H1 (cell line): Measurements from ENCODE around the gene PRRT1B. TPM values are rescaled to one million over a fixed set of nuclear protein-coding genes. Genes with fewer than 3 reads are reported as not detected.

Source experiments
- CTCF ChIA-PET: fragments of 300-600 bp; sonication (Branson Sonifier 250); formaldehyde crosslinking; loops from one replicate; lab custom pipeline; 2021; ENCODE audit not compliant: partially characterized antibody; lab: Charles Lee
- POLR2A ChIA-PET: fragments of 300-600 bp; sonication (Branson Sonifier 250); formaldehyde crosslinking; loops from one replicate; lab custom pipeline; 2021; ENCODE audit warnings: inconsistent platforms; ENCODE audit not compliant: partially characterized antibody; lab: Charles Lee
- DNase-seq, 2 experiments: peaks; one replicate each; pipeline versions ENCODE4 v3.0.0 to v3.0.0-alpha.2; 2010 to 2022; ENCODE audit warnings: low spot score in 2 of 2, low read depth in 1 of 2, mixed read lengths in 1 of 2
- FAIRE-seq: peaks from 2 replicates; lab custom pipeline; 2011; peaks lifted over from hg19 to GRCh38; lab: Jason Lieb, UNC
- H2AFZ ChIP-seq: 2 replicates; pipeline ENCODE4 v1.8.1; 2012; ENCODE audit warnings: low read length, inconsistent platforms
- H2AK5ac ChIP-seq: 2 replicates; pipeline ENCODE4 v1.6.1; 2013; ENCODE audit warnings: low read depth, low read length
- H2BK120ac ChIP-seq: replicated peaks from 2 replicates; pipeline ENCODE3; 2013; ENCODE audit warnings: low read depth, low read length, inconsistent platforms
- H2BK12ac ChIP-seq: 2 replicates; pipeline ENCODE4 v1.6.1; 2013; ENCODE audit warnings: low read depth, low read length
- H2BK15ac ChIP-seq: 2 replicates; pipeline ENCODE4 v1.6.1; 2013; ENCODE audit warnings: low read length
- H2BK20ac ChIP-seq: 2 replicates; pipeline ENCODE4 v1.6.1; 2013; ENCODE audit warnings: low read length
- H2BK5ac ChIP-seq: 2 replicates; pipeline ENCODE4 v1.6.1; 2013; ENCODE audit warnings: low read depth, low read length
- H3K14ac ChIP-seq: 2 replicates; pipeline ENCODE4 v1.6.1; 2013; ENCODE audit warnings: inconsistent platforms; ENCODE audit not compliant: insufficient read length
- H3K18ac ChIP-seq: 2 replicates; pipeline ENCODE4 v1.6.1; 2013; ENCODE audit warnings: low read length; ENCODE audit errors: extremely low read depth
- H3K23ac ChIP-seq: 2 replicates; pipeline ENCODE4 v1.6.1; 2013; ENCODE audit warnings: inconsistent platforms; ENCODE audit not compliant: insufficient read length
- H3K23me2 ChIP-seq: 2 replicates; pipeline ENCODE4 v1.6.1; 2013; ENCODE audit warnings: low read depth, low read length
- H3K27ac ChIP-seq: 2 replicates; pipeline ENCODE4 v1.6.1; 2011; ENCODE audit warnings: low read depth, low read length, inconsistent platforms
- H3K27me3 ChIP-seq, 4 experiments: replicated peaks in 1 of 4; 1 replicate in 1 of 4; 2 replicates in 3 of 4; pipeline versions ENCODE4 v1.6.1 to v1.8.1; 2011 to 2013; ENCODE audit warnings: low read length in 3 of 4, mild to moderate bottlenecking in 3 of 4, inconsistent platforms in 2 of 4, mixed read lengths in 2 of 4, moderate library complexity in 1 of 4; ENCODE audit not compliant: control insufficient read depth in 3 of 4, insufficient read depth in 3 of 4; ENCODE audit errors: extremely low read depth in 1 of 4
- H3K36me3 ChIP-seq, 4 experiments: 2 replicates each; pipeline versions ENCODE4 v1.6.1 to v1.8.1; 2011 to 2013; ENCODE audit warnings: mild to moderate bottlenecking in 4 of 4, low read length in 3 of 4, moderate library complexity in 2 of 4, control low read depth in 1 of 4, inconsistent platforms in 1 of 4; ENCODE audit not compliant: insufficient read depth in 4 of 4, control insufficient read depth in 2 of 4
- H3K4ac ChIP-seq: replicated peaks from 2 replicates; pipeline ENCODE3; 2013; ENCODE audit warnings: low read length, low read depth, mixed read lengths, inconsistent platforms; ENCODE audit not compliant: insufficient read length
- H3K4me1 ChIP-seq, 4 experiments: replicated peaks in 1 of 4; 1 replicate in 1 of 4; 2 replicates in 3 of 4; pipeline versions ENCODE4 v1.6.1 to v1.8.1; 2011 to 2013; ENCODE audit warnings: low read length in 3 of 4, inconsistent platforms in 2 of 4, mixed read lengths in 1 of 4; ENCODE audit not compliant: insufficient read depth in 4 of 4, control insufficient read depth in 3 of 4
- H3K4me2 ChIP-seq, 2 experiments: 2 replicates each; pipeline versions ENCODE4 v1.6.1 to v1.8.1; 2011 to 2013; ENCODE audit warnings: low read depth in 2 of 2, low read length in 2 of 2, control low read depth in 1 of 2, inconsistent platforms in 1 of 2, mild to moderate bottlenecking in 1 of 2; ENCODE audit not compliant: insufficient read depth in 1 of 2
- H3K4me3 ChIP-seq, 4 experiments: fragments of 200-600, 300-600 bp in 1 of 4; sonication (generic), shearing (Covaris generic), sonication (Bioruptor Twin) in 1 of 4; 2 replicates each; pipeline versions ENCODE4 v1.5.1 to v1.8.1; 2011 to 2016; ENCODE audit warnings: low read length in 4 of 4, low read depth in 3 of 4, control low read depth in 2 of 4, inconsistent platforms in 2 of 4, mild to moderate bottlenecking in 2 of 4, mixed read lengths in 1 of 4, moderate library complexity in 1 of 4; ENCODE audit not compliant: insufficient read depth in 2 of 4; ENCODE audit errors: extremely low read depth in 1 of 4
- H3K56ac ChIP-seq: replicated peaks from 2 replicates; pipeline ENCODE3; 2013; ENCODE audit warnings: low read depth, mild to moderate bottlenecking, mixed read lengths, low read length, inconsistent platforms; ENCODE audit not compliant: insufficient read length
- H3K79me1 ChIP-seq: 2 replicates; pipeline ENCODE4 v1.6.1; 2013; ENCODE audit warnings: low read depth, low read length, control low read depth
- H3K79me2 ChIP-seq, 2 experiments: 2 replicates each; pipeline versions ENCODE4 v1.6.1 to v1.8.1; 2012 to 2013; ENCODE audit warnings: low read length in 2 of 2, mild to moderate bottlenecking in 2 of 2, inconsistent platforms in 1 of 2; ENCODE audit not compliant: insufficient read depth in 2 of 2, control insufficient read depth in 1 of 2
- H3K9ac ChIP-seq, 4 experiments: replicated peaks in 1 of 4; 1 replicate in 1 of 4; 2 replicates in 3 of 4; pipeline versions ENCODE4 v1.6.1 to v1.8.1; 2011 to 2013; ENCODE audit warnings: low read depth in 3 of 4, low read length in 3 of 4, control low read depth in 2 of 4, mild to moderate bottlenecking in 2 of 4, moderate library complexity in 2 of 4, inconsistent platforms in 1 of 4; ENCODE audit errors: extremely low read depth in 1 of 4
- H3K9me3 ChIP-seq, 2 experiments: 2 replicates each; pipeline versions ENCODE4 v1.6.1 to v1.8.1; 2012 to 2013; ENCODE audit warnings: mild to moderate bottlenecking in 2 of 2, moderate library complexity in 2 of 2, control low read depth in 1 of 2, inconsistent platforms in 1 of 2, low read depth in 1 of 2, low read length in 1 of 2, mixed read lengths in 1 of 2; ENCODE audit not compliant: insufficient read depth in 2 of 2
- H4K20me1 ChIP-seq, 2 experiments: replicated peaks in 1 of 2; 2 replicates each; pipeline versions ENCODE3 to v1.8.1; 2011 to 2013; ENCODE audit warnings: inconsistent platforms in 2 of 2, low read length in 2 of 2, mild to moderate bottlenecking in 1 of 2; ENCODE audit not compliant: insufficient read depth in 2 of 2, control insufficient read depth in 1 of 2
- H4K5ac ChIP-seq: 2 replicates; pipeline ENCODE4 v1.6.1; 2013; ENCODE audit warnings: low read length, low read depth, mixed read lengths, inconsistent platforms; ENCODE audit not compliant: insufficient read length
- H4K8ac ChIP-seq: 2 replicates; pipeline ENCODE4 v1.8.0; 2013; ENCODE audit warnings: mild to moderate bottlenecking, moderate library complexity, low read length, inconsistent platforms; ENCODE audit not compliant: insufficient read depth; ENCODE audit errors: extremely low read depth
- H4K91ac ChIP-seq: replicated peaks from 2 replicates; pipeline ENCODE3; 2013; ENCODE audit warnings: low read length, mixed read lengths, inconsistent platforms; ENCODE audit not compliant: insufficient read length
- WGBS, 2 experiments: shearing (Covaris generic) in 1 of 2; methylation state at CpG; one replicate each; pipeline versions ENCODE4 v1.1.6 to v1.1.7; 2013 to 2015; ENCODE audit warnings: low lambda C conversion rate in 2 of 2, mixed read lengths in 2 of 2, inconsistent platforms in 1 of 2, low coverage in 1 of 2, missing lambda C conversion rate in 1 of 2; ENCODE audit not compliant: insufficient replicate concordance in 2 of 2, insufficient coverage in 1 of 2, insufficient read length in 1 of 2; ENCODE audit errors: extremely low coverage in 1 of 2, missing lambda C conversion rate in 1 of 2; 5-methylcytosine and 5-hydroxymethylcytosine counted together
- polyA plus RNA-seq, 7 experiments: library from polyadenylated mRNA; depleted of rRNA in 3 of 7; stranded (reverse) in 5 of 7; unstranded in 2 of 7; fragments of >200 nt in 5 of 7; fragments of 200-250 nt in 2 of 7; gene quantifications; 1 replicate in 5 of 7; 2 replicates in 1 of 7; 4 replicates in 1 of 7; pipeline versions ENCODE4 v1.2.1 to v1.2.3, GENCODE V29; 2011 to 2013; ENCODE audit warnings: missing spikeins in 2 of 7, mixed read lengths in 2 of 7
- total RNA-seq: library from RNA; stranded (reverse); fragmentation: NEBNext Ultra II Directional; extraction: Animal tissue kit (Norgen Biotek cat#: 25700); gene quantifications from 2 replicates; pipeline ENCODE4 v1.2.1, GENCODE V29; 2021
- TF ChIP-seq, protein P1 (sequence below): IDR thresholded peaks from 2 replicates; pipeline ENCODE4 v1.6.1; 2012; ENCODE audit warnings: low read length, inconsistent platforms

Gene PRRT1B
- total and polyA plus RNA-seq, 2 of the 8 experiments (the other 6 are each of a cell fraction or from before 2014, with no cell fraction given), result 0.30 to 1.2 TPM

DNA sequence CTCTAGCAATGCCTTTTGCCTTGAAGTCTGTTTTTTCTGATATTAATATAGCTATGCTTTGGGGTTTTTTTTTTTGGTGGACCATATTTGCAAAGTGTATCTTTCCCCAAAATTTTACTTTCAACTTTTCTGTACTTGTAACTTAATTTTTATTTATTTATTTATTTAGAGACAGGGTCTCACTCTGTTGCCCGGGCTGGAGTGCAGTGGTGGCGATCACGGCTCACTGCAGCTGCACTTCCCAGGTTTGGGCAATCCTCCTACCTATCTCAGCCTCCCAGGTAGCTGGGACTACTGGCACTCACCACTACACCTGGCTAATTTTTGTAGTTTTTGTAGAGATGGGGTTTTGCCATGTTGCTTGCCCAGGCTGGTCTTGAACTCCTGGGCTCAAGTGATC, 20.8 kb downstream of the PRRT1B start:
- Histone ChIP-seq H3K56ac (no peak overlapping the region), H4K91ac (no peak overlapping the region), H3K4me2 (no peak overlapping the region), H4K5ac (no peak overlapping the region), H3K9ac (no peak overlapping the region), H3K79me2 (no peaks in the 10 kb centered on the region), H2BK12ac (no peak overlapping the region), H3K9me3 (peaks cover 4 to 7% of the 10 kb centered on the region in 2 experiments; a peak in 2 of 4 replicates), H3K23ac (no peak overlapping the region), H3K36me3 (no peaks in the 10 kb centered on the region), H3K4me3 (no peak overlapping the region), H3K4me1 (no peaks in the 10 kb centered on the region), H2AFZ (no peak overlapping the region), H3K4ac (no peak overlapping the region), H3K14ac (no peak overlapping the region), H2BK120ac (no peak overlapping the region), H3K27me3 (no peaks in the 10 kb centered on the region), H2BK5ac (no peak overlapping the region), H2BK20ac (no peak overlapping the region), H2BK15ac (no peak overlapping the region), H4K20me1 (no peaks in the 10 kb centered on the region), H2AK5ac (no peak overlapping the region), H3K23me2 (no peaks in the 10 kb centered on the region), H3K18ac (no peak overlapping the region), H4K8ac (no peak overlapping the region), H3K27ac (no peak overlapping the region), H3K79me1 (no peaks in the 10 kb centered on the region)
- ChIA-PET POLR2A (no interaction called here), CTCF (interaction anchor here (0.6 to 1.0 kb wide), 2 partner anchors 13 to 34 kb away, joined by 3 to 4 read pairs; no protein-coding TSS in a partner anchor)
- 97% methylated on average over 3 of the region's 3 CpGs; no CpG with 5 or more reads in 1 of the 2 experiments for WGBS, 2 experiments
- no peak for DNase-seq
- no peak for FAIRE-seq
- TF ChIP-seq, protein P1, sequence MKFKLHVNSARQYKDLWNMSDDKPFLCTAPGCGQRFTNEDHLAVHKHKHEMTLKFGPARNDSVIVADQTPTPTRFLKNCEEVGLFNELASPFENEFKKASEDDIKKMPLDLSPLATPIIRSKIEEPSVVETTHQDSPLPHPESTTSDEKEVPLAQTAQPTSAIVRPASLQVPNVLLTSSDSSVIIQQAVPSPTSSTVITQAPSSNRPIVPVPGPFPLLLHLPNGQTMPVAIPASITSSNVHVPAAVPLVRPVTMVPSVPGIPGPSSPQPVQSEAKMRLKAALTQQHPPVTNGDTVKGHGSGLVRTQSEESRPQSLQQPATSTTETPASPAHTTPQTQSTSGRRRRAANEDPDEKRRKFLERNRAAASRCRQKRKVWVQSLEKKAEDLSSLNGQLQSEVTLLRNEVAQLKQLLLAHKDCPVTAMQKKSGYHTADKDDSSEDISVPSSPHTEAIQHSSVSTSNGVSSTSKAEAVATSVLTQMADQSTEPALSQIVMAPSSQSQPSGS, result no peak
